GM12878 (cell line): ENCODE data around the gene PCDH1. TPM values are rescaled to one million over a fixed set of nuclear protein-coding genes. Genes with fewer than 3 reads are reported as not detected.
A peak's percentile ranks its signal among the peaks of the same experiment; 100 is the strongest.

Source experiments
- ATAC-seq: fragments of 200-7000 bp; cut with Tn5 transposase; 3 replicates; pipeline ENCODE4 v1.9.1; 2020; ENCODE audit warnings: mild to moderate bottlenecking, moderate library complexity
- BruUV-seq: library from RNA; stranded (reverse); fragments of 400-500 nt; replicated peaks from 2 replicates; lab custom pipeline; 2021; lab: Mats Ljungman, UMichigan
- CTCF ChIA-PET: fragments of 300-600 bp; sonication (Branson Sonifier 250); formaldehyde crosslinking; extraction: SDS; loops from one replicate; lab custom pipeline; 2021; ENCODE audit warnings: inconsistent platforms; lab: Yijun Ruan, JAX
- POLR2A ChIA-PET: fragments of 350-600 bp; formaldehyde crosslinking; extraction: SDS; loops from one replicate; lab custom pipeline; 2021; ENCODE audit warnings: inconsistent platforms; lab: Charles Lee
- RAD21 ChIA-PET: fragments of 300-600 bp; sonication (Branson Sonifier 250); formaldehyde crosslinking; loops from one replicate; lab custom pipeline; 2023; ENCODE audit warnings: antibody characterized with exemption; ENCODE audit not compliant: unreplicated experiment; lab: Charles Lee
- SMC1A ChIA-PET: fragments of 300-600 bp; sonication (Branson Sonifier 250); formaldehyde crosslinking; loops from one replicate; lab custom pipeline; 2023; ENCODE audit not compliant: unreplicated experiment, uncharacterized antibody; lab: Charles Lee
- DNase-seq: peaks from one replicate; pipeline ENCODE4 v3.0.0-alpha.2; 2011; ENCODE audit warnings: low read depth, low spot score
- FAIRE-seq: peaks from 3 replicates; lab custom pipeline; 2011; peaks lifted over from hg19 to GRCh38; lab: Jason Lieb, UNC
- H2AFZ ChIP-seq: 2 replicates; pipeline ENCODE4 v1.6.0; 2011; ENCODE audit warnings: low read depth, low read length, control low read depth; ENCODE audit not compliant: control insufficient read depth
- H3K27ac ChIP-seq: 2 replicates; pipeline ENCODE4 v1.5.1; 2011; ENCODE audit warnings: control low read depth; ENCODE audit not compliant: control insufficient read depth, insufficient read depth
- H3K27me3 ChIP-seq, 2 experiments: replicated peaks in 1 of 2; 2 replicates each; pipeline versions ENCODE4 v1.6.0 to v1.6.1; 2011; ENCODE audit warnings: low read length in 1 of 2; ENCODE audit not compliant: control insufficient read depth in 2 of 2, insufficient read depth in 2 of 2
- H3K36me3 ChIP-seq, 2 experiments: 2 replicates each; pipeline ENCODE4 v1.5.1; 2011; ENCODE audit warnings: low read length in 1 of 2; ENCODE audit not compliant: control insufficient read depth in 2 of 2, insufficient read depth in 2 of 2
- H3K4me1 ChIP-seq: 2 replicates; pipeline ENCODE4 v1.6.1; 2011; ENCODE audit warnings: mild to moderate bottlenecking, low read length, moderate library complexity, mixed read lengths; ENCODE audit not compliant: control insufficient read depth, insufficient read depth
- H3K4me2 ChIP-seq: 2 replicates; pipeline ENCODE4 v1.6.0; 2011; ENCODE audit warnings: control low read depth; ENCODE audit not compliant: control insufficient read depth, insufficient read depth
- H3K4me3 ChIP-seq: fragments of 200-600 bp; sonication (generic); 2 replicates; pipeline ENCODE4 v1.5.1; 2016
- H3K79me2 ChIP-seq: 2 replicates; pipeline ENCODE4 v1.6.0; 2011; ENCODE audit warnings: low read length; ENCODE audit not compliant: control insufficient read depth, insufficient read depth
- H3K9ac ChIP-seq: 2 replicates; pipeline ENCODE4 v1.8.0; 2011; ENCODE audit warnings: low read length, control low read depth, mixed read lengths; ENCODE audit not compliant: control insufficient read depth, insufficient read depth
- H3K9me3 ChIP-seq: replicated peaks from 3 replicates; pipeline ENCODE4 v1.5.1; 2011; ENCODE audit warnings: mild to moderate bottlenecking, low read length; ENCODE audit not compliant: control insufficient read depth, insufficient read depth
- H4K20me1 ChIP-seq: 2 replicates; pipeline ENCODE4 v1.6.0; 2011; ENCODE audit not compliant: control insufficient read depth, insufficient read depth
- ASH2L ChIP-seq: fragments of 300-600, 200-600 bp; sonication (generic); IDR thresholded peaks from 2 replicates; pipeline ENCODE4 v1.6.1; 2017; ENCODE audit warnings: low read depth, mild to moderate bottlenecking, borderline replicate concordance
- ATF2 ChIP-seq: IDR thresholded peaks from 2 replicates; pipeline ENCODE4 v1.6.1; 2012; ENCODE audit warnings: low read length, inconsistent platforms
- EGR1 ChIP-seq, 2 experiments: IDR thresholded peaks; 1 replicate in 1 of 2; 2 replicates in 1 of 2; pipeline ENCODE4 v1.6.1; 2011 to 2012; ENCODE audit warnings: low read depth in 2 of 2, low read length in 2 of 2, borderline replicate concordance in 1 of 2, mild to moderate bottlenecking in 1 of 2, moderate library complexity in 1 of 2
- GATAD2B ChIP-seq: fragments of 450-650 bp; conservative IDR thresholded peaks from 2 replicates; pipeline ENCODE4 v1.6.1; 2017; ENCODE audit warnings: low read depth, mild to moderate bottlenecking, moderate library complexity
- MTA3 ChIP-seq: IDR thresholded peaks from 2 replicates; pipeline ENCODE4 v1.6.1; 2012; ENCODE audit warnings: low read length, inconsistent platforms, borderline replicate concordance
- PAX8 ChIP-seq: fragments of 450-650 bp; IDR thresholded peaks from 2 replicates; pipeline ENCODE4 v1.6.1; 2017; ENCODE audit warnings: mild to moderate bottlenecking, moderate library complexity
- POLR2A ChIP-seq: IDR thresholded peaks from 2 replicates; pipeline ENCODE4 v1.6.1; 2011; ENCODE audit warnings: low read depth, mild to moderate bottlenecking, low read length
- POLR2AphosphoS5 ChIP-seq: IDR thresholded peaks from 2 replicates; pipeline ENCODE4 v1.6.1; 2011; ENCODE audit warnings: mild to moderate bottlenecking, low read length, inconsistent platforms
- POU2F2 ChIP-seq: IDR thresholded peaks from 3 replicates; pipeline ENCODE4 v1.6.1; 2011; ENCODE audit warnings: low read depth, mild to moderate bottlenecking, low read length, borderline replicate concordance
- SIN3A ChIP-seq: IDR thresholded peaks from 2 replicates; pipeline ENCODE4 v1.6.1; 2012; ENCODE audit warnings: low read depth, low read length, improper control_type of control experiment
- SREBF2 ChIP-seq: IDR thresholded peaks from 2 replicates; pipeline ENCODE4 v1.6.1; 2012; ENCODE audit warnings: mild to moderate bottlenecking, low read length
- SUZ12 ChIP-seq: fragments of 200-600 bp; sonication (generic); IDR thresholded peaks from one replicate; pipeline ENCODE4 v1.6.1; 2018; ENCODE audit warnings: antibody characterized with exemption, mild to moderate bottlenecking; ENCODE audit not compliant: unreplicated experiment
- TCF3 ChIP-seq: IDR thresholded peaks from 2 replicates; pipeline ENCODE4 v1.6.1; 2012; ENCODE audit warnings: low read depth, mild to moderate bottlenecking, low read length, borderline replicate concordance; ENCODE audit not compliant: insufficient read depth
- ZBED1 ChIP-seq: IDR thresholded peaks from 2 replicates; pipeline ENCODE4 v1.6.1; 2016; ENCODE audit warnings: borderline replicate concordance
- ZNF384 ChIP-seq: IDR thresholded peaks from 2 replicates; pipeline ENCODE4 v1.6.1; 2012; ENCODE audit warnings: low read depth, mild to moderate bottlenecking, low read length, improper control_type of control experiment, borderline replicate concordance
- ZSCAN29 ChIP-seq: fragments of 450-650 bp; IDR thresholded peaks from 2 replicates; pipeline ENCODE4 v1.6.1; 2017; ENCODE audit warnings: mild to moderate bottlenecking, moderate library complexity
- WGBS: methylation state at CpG from one replicate; pipeline ENCODE4 v1.1.6; 2016; ENCODE audit warnings: low lambda C conversion rate; ENCODE audit not compliant: insufficient replicate concordance, insufficient coverage; ENCODE audit errors: missing lambda C conversion rate; 5-methylcytosine and 5-hydroxymethylcytosine counted together
- in situ Hi-C: fragments of 300-500 bp; cut with MboI; formaldehyde crosslinking; loops from 9 replicates; pipeline ENCODE4 v1.14.3; 2018; ENCODE audit warnings: mixed read lengths
- intact Hi-C: fragments of 100-400 bp; cut with micrococcal nuclease; formaldehyde crosslinking; loops from one replicate; pipeline ENCODE4 v1.14.2; 2022; ENCODE audit not compliant: unreplicated experiment
- polyA plus RNA-seq, 11 experiments: library from polyadenylated mRNA; depleted of rRNA in 4 of 11; unstranded in 6 of 11; stranded (reverse) in 5 of 11; fragments of >200 nt; fragmentation: Nextera tagmentation in 4 of 11; fragmentation: Illumina TruSeq in 1 of 11; extraction: Ambion mirVana in 4 of 11; extraction: Trizol in 1 of 11; gene quantifications; 1 replicate in 1 of 11; 2 replicates in 10 of 11; pipeline versions ENCODE4 v1.2.1 to v1.2.3, GENCODE V29; 2011 to 2016; ENCODE audit warnings: inconsistent platforms in 2 of 11, missing spikeins in 2 of 11, low read depth in 1 of 11
- total RNA-seq, 4 experiments: library from RNA; depleted of rRNA in 3 of 4; stranded (reverse); fragments of >200 nt in 3 of 4; fragmentation: Illumina TruSeq in 1 of 4; extraction: Trizol in 1 of 4; gene quantifications; 2 replicates each; pipeline versions ENCODE4 v1.2.1 to v1.2.3, GENCODE V29; 2013 to 2021

PCDH1 gene
- total and polyA plus RNA-seq, 10 of the 15 experiments (the other 5 are each of a cell fraction or from before 2014, with no cell fraction given), result 0.07 to 0.36 (median 0.16) TPM; not detected in 7

- Histone ChIP-seq H3K4me3 (no peak overlapping the region), H2AFZ (no peak overlapping the region), H3K36me3 (no peaks in the 10 kb centered on the region), H3K79me2 (no peaks in the 10 kb centered on the region), H3K4me2 (peak overlapping the region; percentile 45), H3K9me3 (no peaks in the 10 kb centered on the region; the same call in 2 of the 3 replicates), H3K27ac (no peak overlapping the region), H3K27me3 (peaks cover 0 to 4% of the 10 kb centered on the region in 2 experiments; a peak in 1 of 4 replicates), H4K20me1 (no peaks in the 10 kb centered on the region), H3K4me1 (peaks cover 23% of the 10 kb centered on the region), H3K9ac (no peak overlapping the region; the same call in 1 of the 2 replicates)
- no TSS peak for BruUV-seq
- ATAC-seq (no peak), FAIRE-seq (no peak), DNase-seq (no peak)
- in situ Hi-C loops, result no loop called here
- ChIA-PET POLR2A (no interaction called here), RAD21 (interaction anchor here (1.2 to 1.8 kb wide), 3 partner anchors 9 to 228 kb away, joined by 3 to 4 read pairs (median 4); partner anchors contain the start of gene DELE1), CTCF (interaction anchor here (1.2 to 2.5 kb wide), 4 partner anchors 8 to 54 kb away, joined by 3 to 12 read pairs (median 7); partner anchors contain the start of genes DELE1 and RNF14), SMC1A (interaction anchor here (1.4 to 1.9 kb wide), 2 partner anchors 9 to 46 kb away, joined by 3 to 7 read pairs; partner anchors contain the start of gene DELE1)
- no peak for TF ChIP-seq SUZ12
- no peak for TF ChIP-seq GATAD2B
- TF ChIP-seq ZNF384, result no peak
- no peak for TF ChIP-seq POU2F2
- TF ChIP-seq EGR1 (IDR thresholded peaks at IDR 0.05; ENCODE audit: borderline replicate concordance in 1 of 2, low read depth in 2 of 2, low read length in 2 of 2), result no peak
- no peak for TF ChIP-seq SIN3A
- no peak for TF ChIP-seq TCF3
- no peak for TF ChIP-seq ZSCAN29
- no peak for TF ChIP-seq SREBF2
- TF ChIP-seq MTA3, result no peak
- TF ChIP-seq ATF2, result no peak
- TF ChIP-seq PAX8, result no peak
- no peak for TF ChIP-seq ZBED1
- no peak for TF ChIP-seq ASH2L
- TF ChIP-seq POLR2AphosphoS5, result no peak
- TF ChIP-seq POLR2A, result no peak
- intact Hi-C loops, result no loop called here
- WGBS, result 95% methylated on average over 3 of the region's 3 CpGs
Observed at GRCh38 chr5:141914797-141915196, 36.6 kb upstream of the PCDH1 start.
